ENCODE results near the gene ZDHHC16.

- TF ChIP-seq CTCF (conservative IDR thresholded peaks at IDR 0.05 in 1 of 2, IDR thresholded peaks at IDR 0.05 in 1 of 2; ENCODE audit: extremely low read depth in 1 of 2, insufficient read depth in 1 of 2, low read depth in 1 of 2, low read length in 2 of 2) (no peak), EZH2 (IDR thresholded peaks at IDR 0.05; ENCODE audit: borderline replicate concordance, low read length) (no peak)
Measured at GRCh38 chr10:97475936-97476594, 30.1 kb downstream of the ZDHHC16 start.

All from mammary epithelial cell (primary cell).